Measurements from ENCODE around the gene TTLL11.

DNA sequence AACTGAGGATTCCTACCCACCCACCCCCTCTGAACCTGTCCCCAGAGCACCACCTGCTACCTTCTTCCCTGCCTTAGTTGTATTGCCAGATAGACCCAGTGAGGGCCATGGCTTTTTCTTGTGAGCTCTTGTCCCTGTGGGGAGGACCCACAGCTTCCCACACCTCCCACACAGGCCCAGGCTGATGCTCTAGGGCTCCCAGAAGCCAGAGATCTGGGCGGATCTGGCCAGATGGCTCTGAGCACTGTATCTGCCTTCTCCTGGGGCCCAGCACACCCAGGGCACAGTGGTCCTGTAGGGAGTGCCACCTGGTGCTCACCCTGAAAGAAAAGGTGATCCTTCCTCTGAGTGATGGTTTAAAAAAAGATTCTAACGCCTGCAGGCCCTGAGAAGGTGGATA, 310.0 kb downstream of the TTLL11 start:
- TF ChIP-seq, protein P1, sequence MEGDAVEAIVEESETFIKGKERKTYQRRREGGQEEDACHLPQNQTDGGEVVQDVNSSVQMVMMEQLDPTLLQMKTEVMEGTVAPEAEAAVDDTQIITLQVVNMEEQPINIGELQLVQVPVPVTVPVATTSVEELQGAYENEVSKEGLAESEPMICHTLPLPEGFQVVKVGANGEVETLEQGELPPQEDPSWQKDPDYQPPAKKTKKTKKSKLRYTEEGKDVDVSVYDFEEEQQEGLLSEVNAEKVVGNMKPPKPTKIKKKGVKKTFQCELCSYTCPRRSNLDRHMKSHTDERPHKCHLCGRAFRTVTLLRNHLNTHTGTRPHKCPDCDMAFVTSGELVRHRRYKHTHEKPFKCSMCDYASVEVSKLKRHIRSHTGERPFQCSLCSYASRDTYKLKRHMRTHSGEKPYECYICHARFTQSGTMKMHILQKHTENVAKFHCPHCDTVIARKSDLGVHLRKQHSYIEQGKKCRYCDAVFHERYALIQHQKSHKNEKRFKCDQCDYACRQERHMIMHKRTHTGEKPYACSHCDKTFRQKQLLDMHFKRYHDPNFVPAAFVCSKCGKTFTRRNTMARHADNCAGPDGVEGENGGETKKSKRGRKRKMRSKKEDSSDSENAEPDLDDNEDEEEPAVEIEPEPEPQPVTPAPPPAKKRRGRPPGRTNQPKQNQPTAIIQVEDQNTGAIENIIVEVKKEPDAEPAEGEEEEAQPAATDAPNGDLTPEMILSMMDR (optimal IDR thresholded peaks at IDR 0.05 in 1 of 3, IDR thresholded peaks at IDR 0.05 in 1 of 3, conservative IDR thresholded peaks at IDR 0.05 in 1 of 3; ENCODE audit: extremely low read depth in 1 of 3, insufficient read depth in 2 of 3, low read length in 3 of 3), result no peak
- no peak for TF ChIP-seq EZH2 (IDR thresholded peaks at IDR 0.05; ENCODE audit: low read length)

Data from keratinocyte (primary cell).